T1000 (cell line): ENCODE measurements around the gene ESRRB.
"Not testable (repeated sequence)": the region's sequence is repeated elsewhere in the genome, so short reads cannot be mapped to it uniquely, and the experiment has no call there.

Experiments
- DNase-seq: peaks from one replicate; lab custom pipeline; 2025; ENCODE audit warnings: mixed read lengths; lab: John Stamatoyannopoulos, UW

ESRRB gene

DNA sequence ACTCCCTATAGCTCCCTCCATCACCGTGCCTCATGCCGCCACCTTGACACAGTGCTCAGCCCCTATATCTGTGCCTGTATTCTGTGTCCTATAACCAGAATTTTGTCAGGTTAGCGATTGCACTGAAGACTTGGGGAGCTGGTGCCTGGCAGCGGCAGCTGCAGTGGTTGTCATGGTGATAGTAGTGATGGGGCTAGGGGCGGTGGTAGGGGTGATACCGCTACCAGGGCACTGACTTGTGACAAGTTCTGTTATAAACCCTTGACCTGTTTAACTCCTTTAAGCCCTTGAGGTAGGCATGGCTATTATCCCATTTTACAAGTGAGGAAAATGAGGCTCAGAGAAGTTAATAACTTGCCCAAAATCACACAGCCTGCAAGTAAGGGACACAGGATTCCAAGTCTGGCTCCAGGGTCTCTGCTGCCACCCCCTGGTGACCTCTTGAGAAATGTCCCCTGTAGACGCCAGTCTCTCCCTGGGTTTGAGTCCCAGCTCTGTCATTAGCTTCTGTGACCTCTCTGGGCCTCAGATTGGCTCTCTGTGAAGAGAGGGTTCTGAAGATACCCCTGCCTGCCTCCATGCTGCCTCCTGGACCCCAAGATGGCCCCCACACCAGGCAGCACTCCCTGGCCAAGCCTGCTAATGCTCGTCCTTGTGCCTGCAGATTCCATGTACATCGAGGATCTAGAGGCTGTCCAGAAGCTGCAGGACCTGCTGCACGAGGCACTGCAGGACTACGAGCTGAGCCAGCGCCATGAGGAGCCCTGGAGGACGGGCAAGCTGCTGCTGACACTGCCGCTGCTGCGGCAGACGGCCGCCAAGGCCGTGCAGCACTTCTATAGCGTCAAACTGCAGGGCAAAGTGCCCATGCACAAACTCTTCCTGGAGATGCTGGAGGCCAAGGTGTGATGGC, 121.9 kb downstream of the ESRRB start:
- no peak for DNase-seq

GRCh38 chr14:76498463-76498935, 122.6 kb downstream of the ESRRB start:
- no peak for DNase-seq

GRCh38 chr14:76498976-76499375, 123.0 kb downstream of the ESRRB start:
- DNase-seq: no peak

DNA sequence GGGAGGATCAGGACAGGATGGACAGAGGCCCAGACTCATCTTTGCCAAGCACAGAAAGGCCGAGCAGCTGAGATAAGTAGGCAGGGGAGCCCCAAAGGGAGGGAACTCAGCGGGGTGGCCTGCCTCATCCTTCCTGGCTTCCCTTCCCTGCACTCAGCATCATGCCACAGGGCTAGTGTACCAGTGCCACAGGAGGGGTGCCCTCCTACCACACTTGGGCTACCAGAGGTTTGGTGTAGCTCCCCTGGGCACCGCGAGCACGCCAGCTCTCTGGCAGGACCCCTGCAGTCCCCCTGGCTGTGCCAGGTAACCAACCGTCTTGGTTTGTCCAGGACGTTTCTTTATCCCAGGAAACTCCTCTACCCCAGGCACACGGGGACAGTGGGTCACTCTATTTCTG, 123.5 kb downstream of the ESRRB start:
- DNase-seq: no peak

DNA sequence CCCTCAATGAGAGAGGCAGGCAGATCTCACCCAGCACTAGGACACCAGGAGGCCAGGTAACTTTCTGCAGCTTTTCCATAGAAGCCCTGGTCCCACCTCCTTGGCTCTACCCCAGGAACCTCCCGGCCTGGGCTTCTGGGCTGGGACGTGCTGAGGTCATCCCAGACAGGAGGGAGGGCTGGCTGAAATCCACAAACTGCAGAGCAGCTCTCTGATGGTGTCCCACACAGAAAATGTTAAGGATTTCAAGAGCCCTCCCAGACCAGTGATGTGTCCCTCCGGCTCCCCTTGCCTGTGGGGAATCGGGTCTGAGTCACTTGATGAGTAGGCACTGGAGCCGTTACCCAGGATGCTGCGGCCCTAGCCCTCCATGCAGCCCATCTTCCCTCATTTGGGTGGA, 124.1 kb downstream of the ESRRB start:
- no peak for DNase-seq

- DNase-seq: no peak
Observed at GRCh38 chr14:76500480-76500879, 124.5 kb downstream of the ESRRB start.

DNA sequence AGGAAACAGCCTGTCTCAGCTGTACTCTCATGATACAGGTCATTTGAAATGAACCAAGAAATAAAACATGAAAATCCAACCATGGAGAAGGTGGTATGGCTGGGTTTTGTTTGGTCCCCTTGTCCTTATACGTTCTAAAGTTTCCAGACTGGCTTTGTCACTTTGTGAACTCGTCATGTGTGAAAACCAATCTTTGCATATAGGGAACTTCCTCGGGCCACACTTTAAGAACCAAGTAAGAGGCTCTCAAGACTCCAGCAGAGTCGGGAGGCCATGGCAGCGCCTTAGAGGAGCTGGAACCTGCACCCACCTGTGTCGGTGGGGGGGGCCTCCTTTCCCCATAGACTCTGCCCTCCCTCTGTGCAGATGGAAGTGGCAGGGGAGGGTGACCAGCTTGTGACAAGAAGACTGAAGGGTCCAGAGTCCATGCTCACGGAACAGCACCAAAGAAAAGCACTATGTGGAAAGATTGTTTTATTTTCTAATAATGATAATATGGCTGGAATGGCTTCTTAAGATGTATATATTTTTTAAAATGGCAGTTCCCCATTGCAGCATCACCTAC, 125.3 kb downstream of the ESRRB start:
- no peak for DNase-seq

- no peak for DNase-seq
Observed at GRCh38 chr14:76502219-76502618, 126.3 kb downstream of the ESRRB start.

DNA sequence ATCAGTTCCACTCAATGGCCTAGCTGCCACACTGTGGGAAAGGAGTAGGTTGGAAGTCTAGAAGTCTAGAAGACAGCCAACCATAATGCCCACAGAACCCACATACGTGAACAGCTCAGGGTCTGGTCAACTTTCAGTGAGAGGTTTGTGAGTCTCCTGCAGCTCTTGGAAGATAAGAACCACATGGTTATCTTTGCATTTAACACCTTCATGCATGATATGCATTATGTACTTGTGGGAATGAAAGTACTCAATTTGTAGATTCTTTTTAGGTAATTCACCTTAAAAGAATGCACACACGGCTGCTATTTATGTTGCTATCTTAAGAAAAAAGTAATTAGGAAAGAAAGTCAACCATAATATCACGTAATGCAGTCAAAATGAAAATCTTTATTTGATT, 126.7 kb downstream of the ESRRB start:
- DNase-seq: no peak

- DNase-seq: no peak
Observed at GRCh38 chr14:76509311-76509710, 133.4 kb downstream of the ESRRB start.

- DNase-seq: no peak
Observed at GRCh38 chr14:76510181-76510580, 134.2 kb downstream of the ESRRB start.

- no peak for DNase-seq
Observed at GRCh38 chr14:76514213-76514998, 138.5 kb downstream of the ESRRB start.

DNA sequence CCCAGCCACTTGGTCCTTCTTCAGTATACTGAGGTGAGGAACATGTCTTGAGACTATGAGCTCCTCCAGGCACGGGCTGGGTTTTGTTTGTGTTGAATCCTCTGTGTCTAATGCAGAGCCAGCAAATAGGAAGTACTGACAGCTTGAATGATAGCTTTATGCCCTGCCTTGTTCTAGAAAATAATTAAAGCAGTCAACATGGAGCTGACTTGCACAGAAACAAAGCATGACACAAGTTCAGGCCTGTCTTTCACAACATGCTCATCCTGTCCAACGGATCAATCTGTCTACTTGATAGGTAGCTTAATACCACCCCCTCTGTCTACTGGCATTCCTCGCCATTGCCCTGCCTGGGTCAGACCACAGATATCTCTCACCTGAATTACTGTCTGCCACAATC, 140.9 kb downstream of the ESRRB start:
- DNase-seq: no peak

DNA sequence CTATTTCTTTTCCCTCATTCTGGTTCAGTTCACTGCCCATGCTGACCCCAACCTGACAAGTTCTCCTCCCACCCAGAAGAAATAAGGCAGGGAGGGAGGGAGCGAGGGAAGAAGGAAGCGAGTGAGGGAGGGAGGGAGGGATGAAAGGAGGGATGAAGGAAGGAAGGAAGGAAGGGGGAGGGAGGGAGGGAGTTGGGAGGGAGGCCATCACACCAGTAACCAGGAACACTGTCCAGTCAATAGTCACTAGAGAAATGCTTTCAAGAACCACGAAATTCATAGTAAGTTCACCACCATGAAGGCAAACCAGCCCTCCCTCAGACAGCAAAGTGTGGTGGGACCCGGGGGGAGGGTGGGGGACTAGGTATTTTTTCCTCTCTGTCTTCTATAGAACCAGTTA, 142.4 kb downstream of the ESRRB start:
- DNase-seq: no peak

DNA sequence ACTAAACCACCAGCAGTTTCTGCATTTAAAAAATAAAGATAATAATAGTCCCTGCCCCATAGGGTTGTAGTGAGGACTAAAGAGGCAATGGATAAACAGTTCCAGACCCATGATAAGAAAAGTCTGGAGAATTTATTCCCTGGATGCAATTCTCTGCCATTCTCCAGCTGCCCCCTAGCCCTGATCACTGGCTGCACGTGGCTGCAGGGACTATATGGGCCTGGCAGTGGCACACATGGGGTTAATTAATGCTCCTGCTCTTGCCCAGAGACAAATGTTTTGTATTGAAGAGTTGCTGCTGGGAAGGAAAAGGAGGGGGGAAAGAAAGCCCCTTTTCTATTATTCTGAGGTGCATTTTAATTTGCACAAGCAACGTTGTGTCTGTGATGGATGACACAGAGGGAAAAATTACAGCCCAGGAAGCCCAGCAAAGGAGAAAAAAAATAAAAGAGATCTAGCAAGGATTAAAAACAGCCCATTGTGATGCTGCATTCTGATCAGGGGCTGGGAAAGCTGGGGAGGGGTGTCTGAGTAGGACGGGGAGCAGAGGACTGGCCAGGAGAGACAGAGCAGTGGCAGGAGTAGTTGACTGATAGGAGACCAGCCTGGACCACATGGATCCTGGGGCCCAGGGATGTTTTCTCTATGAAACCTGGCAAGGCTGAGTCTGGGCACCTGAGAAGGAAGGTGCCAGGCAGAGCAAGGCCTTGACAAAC, 149.3 kb downstream of the ESRRB start:
- DNase-seq: no peak

DNA sequence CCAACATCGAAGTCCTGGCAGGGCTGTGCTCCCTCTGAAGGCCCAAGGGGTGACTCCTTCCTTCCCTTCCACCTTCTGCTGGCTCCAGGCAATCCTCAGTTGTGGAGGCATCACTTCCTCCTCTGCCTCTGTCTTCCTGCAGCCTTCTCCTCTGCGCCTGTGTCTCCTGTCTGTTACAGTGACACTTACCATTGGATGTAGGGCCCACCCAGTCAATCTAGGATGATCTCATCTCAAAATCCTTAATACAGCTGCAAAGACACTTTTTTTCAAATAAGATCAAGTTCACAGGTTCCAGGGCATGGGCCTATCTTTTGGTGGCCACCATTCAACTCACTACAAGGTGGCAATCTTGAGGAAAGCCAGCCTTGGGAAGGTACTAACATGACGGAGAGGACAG, 155.1 kb downstream of the ESRRB start:
- DNase-seq: no peak

DNA sequence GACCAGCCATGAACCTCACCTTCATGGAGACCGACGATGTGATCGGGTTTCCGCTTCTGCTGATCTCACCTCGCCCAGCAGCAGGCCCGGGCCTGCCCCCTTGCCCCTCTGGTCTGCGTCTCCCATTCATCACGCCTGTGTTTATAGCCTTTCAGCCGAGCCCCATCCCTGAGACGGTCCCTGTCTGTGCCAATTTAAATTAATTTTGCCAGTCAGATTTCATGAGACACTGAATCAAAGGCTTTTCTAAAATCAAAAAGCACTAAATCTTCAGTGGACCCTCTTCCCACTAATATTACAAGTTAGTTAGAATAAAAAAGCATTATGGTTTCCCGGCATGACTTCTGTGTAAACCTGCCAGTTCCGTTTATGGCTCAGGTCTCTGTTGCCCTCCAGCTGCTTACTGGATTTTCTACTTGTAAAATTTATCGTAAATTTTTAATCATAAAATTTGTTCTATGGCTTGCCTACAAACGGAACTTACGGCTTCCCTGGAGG, 155.9 kb downstream of the ESRRB start:
- no peak for DNase-seq

DNA sequence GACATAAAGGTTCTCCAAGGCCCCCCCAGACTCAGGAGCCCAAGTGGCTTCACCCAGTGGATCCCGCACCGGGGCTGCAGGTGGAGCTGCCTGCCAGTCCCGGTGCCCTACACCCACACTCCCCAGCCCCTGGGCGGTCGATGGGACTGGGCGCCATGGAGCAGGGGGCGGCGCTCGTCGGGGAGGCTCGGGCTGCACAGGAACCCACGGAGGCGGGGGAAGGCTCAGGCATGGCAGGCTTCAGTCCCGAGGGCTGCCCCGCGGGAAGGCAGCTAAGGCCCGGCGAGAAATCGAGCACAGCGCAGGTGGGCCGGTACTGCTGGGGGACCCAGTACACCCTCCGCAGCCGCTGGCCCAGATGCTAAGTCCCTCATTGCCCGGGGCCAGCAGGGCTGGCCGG, 160.7 kb downstream of the ESRRB start:
- DNase-seq: not testable (repeated sequence)

DNA sequence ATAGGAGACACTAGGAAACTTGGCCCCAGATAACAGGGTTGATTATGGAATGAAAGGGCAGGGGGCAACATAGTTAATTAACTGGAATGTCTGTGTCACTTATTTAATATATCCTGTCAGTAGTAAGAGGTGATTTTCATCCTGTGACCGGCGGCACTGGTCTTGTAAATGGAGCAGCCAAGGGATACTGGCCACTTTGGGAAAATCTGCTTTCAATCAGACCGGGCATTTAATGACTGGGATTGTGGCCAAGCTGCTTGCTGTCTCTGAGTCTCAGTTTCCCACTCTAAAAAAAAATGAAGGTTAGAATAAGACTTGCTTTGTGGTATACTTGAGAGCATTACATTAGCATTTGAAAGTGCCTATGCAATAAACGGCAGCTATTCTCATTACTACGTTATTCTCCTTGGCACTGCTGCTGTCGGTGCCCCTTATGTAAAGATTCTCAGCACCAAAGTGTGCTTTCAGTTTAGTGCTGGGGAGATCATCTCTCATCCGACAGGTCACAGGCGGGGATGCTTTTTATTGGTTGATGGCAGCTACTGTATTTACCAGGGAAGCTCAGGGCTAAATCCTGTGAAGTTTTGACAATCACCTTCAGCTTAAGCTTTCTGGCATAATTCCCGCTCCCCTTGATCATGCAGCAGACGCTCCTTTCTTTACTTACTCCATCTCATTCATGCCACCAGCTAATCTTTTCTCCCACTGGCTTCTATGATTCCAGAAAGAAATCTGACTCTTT, 162.1 kb downstream of the ESRRB start:
- no peak for DNase-seq

DNA sequence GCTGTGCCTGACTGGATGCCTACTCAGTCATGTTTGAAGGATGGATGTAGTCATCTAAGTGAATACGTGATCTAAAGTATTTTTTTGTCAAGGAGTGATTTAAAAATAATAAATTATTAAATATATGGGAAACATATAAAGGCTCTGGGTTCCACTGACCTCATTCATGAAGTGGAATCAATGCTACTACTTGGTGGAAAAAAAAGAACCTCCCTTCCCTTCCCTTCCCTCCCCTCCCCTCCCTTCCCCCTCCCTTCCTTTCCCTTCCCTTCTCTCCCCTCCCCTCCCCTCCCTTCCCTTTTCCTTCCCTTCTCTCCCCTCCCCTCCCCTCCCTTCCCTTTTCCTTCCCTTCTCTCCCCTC, 162.7 kb downstream of the ESRRB start:
- DNase-seq: no peak

DNA sequence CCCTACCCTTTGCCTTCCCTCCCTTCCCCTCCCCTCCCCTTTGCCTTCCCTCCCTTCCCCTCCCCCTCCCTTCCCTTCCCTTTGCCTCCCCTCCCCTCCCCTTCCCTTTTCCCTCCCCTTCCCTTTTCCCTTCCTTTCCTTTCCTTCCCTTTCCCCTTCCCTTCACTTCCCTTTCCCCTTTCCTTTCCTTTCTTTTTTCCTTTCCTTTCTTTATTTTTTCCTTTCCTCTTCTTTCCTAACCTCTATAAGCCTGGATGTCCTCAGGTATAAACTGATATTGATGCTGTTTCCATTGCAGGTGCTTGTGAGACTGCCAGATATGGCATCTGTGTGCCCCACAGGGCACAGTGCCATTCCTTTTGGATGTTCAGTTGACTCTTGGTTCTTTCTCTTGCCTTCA, 163.2 kb downstream of the ESRRB start:
- DNase-seq: no peak
